ENCODE data around the gene NDEL1.

NDEL1 gene

DNA sequence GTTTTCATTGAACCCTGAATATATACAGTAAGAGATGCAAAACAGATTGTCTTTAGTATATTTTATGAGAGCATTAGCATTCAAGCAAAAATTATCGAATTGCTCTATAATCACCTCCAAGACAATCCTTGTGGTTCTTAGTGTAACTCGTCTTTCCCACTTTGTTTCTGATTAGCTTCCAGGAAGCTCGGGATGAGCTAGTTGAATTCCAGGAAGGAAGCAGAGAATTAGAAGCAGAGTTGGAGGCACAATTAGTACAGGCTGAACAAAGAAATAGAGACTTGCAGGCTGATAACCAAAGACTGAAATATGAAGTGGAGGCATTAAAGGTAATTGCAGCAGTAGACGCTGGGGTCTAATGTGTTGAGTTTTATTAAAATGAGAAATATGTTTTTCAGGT is 9.9 kb downstream of the NDEL1 start:
- TF ChIP-seq, protein P1, sequence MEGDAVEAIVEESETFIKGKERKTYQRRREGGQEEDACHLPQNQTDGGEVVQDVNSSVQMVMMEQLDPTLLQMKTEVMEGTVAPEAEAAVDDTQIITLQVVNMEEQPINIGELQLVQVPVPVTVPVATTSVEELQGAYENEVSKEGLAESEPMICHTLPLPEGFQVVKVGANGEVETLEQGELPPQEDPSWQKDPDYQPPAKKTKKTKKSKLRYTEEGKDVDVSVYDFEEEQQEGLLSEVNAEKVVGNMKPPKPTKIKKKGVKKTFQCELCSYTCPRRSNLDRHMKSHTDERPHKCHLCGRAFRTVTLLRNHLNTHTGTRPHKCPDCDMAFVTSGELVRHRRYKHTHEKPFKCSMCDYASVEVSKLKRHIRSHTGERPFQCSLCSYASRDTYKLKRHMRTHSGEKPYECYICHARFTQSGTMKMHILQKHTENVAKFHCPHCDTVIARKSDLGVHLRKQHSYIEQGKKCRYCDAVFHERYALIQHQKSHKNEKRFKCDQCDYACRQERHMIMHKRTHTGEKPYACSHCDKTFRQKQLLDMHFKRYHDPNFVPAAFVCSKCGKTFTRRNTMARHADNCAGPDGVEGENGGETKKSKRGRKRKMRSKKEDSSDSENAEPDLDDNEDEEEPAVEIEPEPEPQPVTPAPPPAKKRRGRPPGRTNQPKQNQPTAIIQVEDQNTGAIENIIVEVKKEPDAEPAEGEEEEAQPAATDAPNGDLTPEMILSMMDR (IDR thresholded peaks at IDR 0.05): no peak

DNA sequence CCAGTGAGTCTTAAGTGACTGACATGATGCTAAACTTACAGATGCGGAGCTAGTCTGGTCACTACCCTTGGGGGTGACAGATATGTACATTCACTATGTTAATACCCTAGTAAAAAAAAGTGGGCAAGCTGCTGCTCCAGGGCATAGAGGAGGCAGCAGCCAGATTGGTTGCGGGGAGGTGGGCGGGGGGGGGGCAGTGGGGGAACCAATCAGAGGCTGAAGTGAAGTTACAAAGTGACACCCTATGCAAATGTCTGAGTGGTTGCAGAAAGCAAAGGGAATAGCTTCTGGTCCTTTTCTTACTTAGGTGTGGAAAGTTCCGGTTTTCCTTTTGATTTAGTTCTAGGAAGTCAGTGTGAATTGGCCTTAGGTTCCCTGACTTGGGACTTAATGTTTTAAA is 12.1 kb downstream of the NDEL1 start:
- TF ChIP-seq, protein P1 (IDR thresholded peaks at IDR 0.05): no peak

DNA sequence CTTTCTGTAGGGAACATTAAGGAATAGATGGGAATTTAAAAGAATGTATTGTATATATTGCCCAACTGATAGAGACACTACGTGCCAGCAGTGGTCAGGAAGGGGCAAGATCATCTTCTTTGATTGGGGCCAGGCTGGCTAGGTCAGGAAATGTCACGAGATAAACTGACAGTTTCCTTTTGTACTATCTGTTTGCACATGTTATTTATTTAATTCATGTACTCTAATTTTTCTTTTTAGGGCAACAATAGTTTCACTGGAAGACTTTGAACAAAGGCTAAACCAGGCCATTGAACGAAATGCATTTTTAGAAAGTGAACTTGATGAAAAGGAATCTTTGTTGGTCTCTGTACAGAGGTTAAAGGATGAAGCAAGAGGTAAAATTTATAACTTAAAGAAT is 12.6 kb downstream of the NDEL1 start:
- TF ChIP-seq, protein P1 (IDR thresholded peaks at IDR 0.05): no peak

DNA sequence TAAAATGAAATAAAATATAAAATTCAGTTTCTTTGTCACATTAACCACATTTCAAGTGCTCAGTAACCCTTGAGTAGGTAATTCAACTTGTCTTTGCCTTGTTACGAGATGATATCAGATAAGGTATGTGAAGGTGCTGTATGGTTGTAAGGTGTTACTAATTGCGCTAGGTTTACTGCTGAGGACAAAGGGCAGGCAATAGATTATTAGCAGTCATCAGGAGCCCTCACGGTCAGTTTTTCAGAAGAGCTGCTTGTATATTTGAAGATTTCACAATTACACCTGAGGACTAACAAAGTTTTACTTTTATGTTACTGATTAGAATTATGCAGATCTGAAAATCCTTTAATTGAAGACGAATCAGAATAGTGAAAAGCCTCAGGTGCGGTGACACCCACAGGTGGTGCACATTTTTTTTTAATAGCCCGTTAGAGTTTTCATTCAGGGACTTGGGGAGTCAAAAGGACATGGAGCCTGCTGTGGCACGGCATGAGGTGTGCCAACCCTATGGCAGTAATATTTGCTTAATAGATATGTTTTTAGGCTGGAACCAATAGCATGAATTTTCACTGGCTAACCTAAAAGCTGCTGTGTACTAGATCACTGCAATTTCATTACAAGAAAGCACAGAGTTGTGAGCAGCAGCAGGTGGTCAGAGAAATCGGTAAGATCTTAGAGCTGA is 16.4 kb downstream of the NDEL1 start:
- TF ChIP-seq, protein P1 (IDR thresholded peaks at IDR 0.05): no peak

DNA sequence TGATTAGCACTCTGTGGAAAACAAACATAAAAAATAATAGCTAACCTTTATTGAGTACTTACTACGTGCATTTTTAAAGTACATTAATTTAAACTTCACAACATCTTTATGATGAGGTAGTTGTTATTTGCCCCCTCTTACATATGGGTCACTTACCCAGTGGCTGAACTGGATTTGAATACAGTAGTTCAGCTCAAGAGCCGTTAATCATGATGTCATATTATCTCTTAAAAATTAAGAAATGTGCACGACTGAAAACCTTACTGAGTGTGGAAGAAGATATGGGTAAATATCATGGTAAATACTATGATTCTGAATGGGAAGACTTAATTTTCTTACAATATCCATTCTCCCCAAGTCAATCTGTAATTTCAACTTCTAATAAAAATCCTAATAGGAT is 17.6 kb downstream of the NDEL1 start:
- TF ChIP-seq, protein P1 (IDR thresholded peaks at IDR 0.05): no peak

DNA sequence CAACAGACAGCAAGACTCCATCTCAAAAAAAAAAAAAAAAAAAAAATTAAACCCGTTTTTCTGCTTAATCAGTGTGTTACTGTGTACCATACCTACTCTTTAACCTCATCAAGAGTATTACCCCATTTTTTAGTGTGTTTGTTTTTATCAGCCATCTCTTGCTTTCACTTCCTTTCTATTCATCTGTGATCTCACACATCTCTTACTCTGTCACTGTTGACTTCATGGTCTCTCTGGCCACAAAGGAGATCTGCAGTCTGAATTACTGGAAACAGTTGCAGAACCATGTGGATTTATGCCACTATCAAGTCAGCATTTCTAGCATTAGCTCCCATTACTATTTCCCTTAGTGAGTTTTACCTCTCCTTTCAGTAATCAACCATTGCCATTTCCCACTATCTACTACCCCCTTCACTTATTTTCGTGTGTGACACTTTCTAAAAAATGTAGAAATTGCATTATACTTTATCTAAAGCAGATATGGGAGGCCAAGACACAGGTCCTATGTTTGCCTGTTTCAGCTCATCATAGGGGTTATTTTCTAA is 20.1 kb downstream of the NDEL1 start:
- TF ChIP-seq, protein P1 (IDR thresholded peaks at IDR 0.05): no peak

DNA sequence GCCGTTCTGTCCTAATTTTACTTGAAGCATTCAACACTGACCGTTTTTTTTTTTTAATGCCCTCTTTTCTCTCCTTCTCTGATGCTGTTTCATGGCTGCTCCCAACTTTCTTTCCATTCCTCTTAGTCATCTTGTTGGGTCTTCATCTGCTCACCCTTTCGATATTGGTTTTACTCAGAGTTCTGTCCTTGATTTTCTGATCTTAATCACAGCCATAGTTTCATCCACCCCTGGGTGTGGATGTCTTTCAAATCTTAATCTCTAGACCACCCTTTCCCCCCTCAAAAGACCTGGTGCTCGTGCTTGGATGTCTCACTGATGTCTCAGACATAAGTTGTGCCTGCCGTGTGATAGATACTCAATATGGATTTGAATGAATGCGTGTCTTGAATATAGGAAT is 22.4 kb downstream of the NDEL1 start:
- TF ChIP-seq, protein P1 (IDR thresholded peaks at IDR 0.05): no peak
